ENCODE measurements around the gene IQGAP2.
"Not testable (repeated sequence)": the region's sequence is repeated elsewhere in the genome, so short reads cannot be mapped to it uniquely, and the experiment has no call there.

The IQGAP2 gene

DNA sequence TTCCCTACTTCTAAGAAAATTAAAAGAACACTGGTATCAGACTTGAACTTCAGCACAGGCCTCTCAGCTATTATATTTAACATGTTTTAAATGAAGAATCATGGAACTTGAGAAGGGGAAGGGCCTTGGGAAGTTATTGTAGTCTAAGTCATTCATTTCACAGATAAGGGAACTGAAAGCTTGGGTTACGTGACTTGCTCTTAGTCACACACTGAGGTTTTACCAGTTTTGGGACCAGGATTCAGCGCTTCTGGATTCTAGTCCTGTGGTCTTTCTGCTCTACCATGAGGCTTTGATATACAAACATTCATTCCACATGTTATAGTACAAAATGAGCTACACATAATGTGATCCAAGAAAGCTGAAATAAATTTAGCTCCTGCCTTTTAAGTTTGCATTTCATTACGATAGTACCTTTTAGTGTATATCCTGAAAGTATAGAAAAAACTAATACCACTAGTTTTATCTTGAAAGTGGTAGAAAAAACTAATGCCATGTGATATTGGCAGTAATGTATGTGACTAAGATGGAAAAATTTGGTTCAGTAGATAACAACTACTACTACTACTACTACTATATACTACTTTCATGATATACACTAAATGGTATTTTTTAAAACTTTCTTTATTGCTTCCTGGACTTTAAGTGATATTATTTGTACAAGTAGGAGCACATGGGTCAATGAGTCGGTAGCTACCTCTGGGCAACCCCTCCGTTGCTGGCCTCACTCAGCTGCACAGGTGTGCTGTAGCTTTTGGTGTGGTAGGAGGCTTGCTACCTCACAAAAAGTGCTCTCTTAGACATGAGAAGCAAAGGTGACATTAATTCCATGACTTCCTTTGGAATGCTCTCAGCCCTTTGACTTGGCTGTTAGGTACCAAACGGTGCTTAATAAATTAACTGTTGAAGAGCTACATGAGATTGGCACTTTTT, 179.4 kb downstream of the IQGAP2 start:
- no peak for TF ChIP-seq POLR2A (IDR thresholded peaks at IDR 0.05; ENCODE audit: low read depth, low read length)
- no peak for DNase-seq (ENCODE audit: insufficient read length, low spot score)
- FAIRE-seq: no peak

GRCh38 chr5:76583163-76584047, 180.3 kb downstream of the IQGAP2 start:
- DNase-seq (ENCODE audit: insufficient read length, low spot score) (no peak), FAIRE-seq (no peak)
- TF ChIP-seq POLR2A (IDR thresholded peaks at IDR 0.05; ENCODE audit: low read depth, low read length): no peak

GRCh38 chr5:76585783-76586217, 182.7 kb downstream of the IQGAP2 start:
- FAIRE-seq: no peak
- no peak for DNase-seq (ENCODE audit: insufficient read length, low spot score)
- no peak for TF ChIP-seq POLR2A (IDR thresholded peaks at IDR 0.05; ENCODE audit: low read depth, low read length)

- no peak for FAIRE-seq
- no peak for DNase-seq (ENCODE audit: insufficient read length, low spot score)
- no peak for TF ChIP-seq POLR2A (IDR thresholded peaks at IDR 0.05; ENCODE audit: low read depth, low read length)
These were observed 183.4 kb downstream of the IQGAP2 start for GRCh38 chr5:76586531-76586930.

DNA sequence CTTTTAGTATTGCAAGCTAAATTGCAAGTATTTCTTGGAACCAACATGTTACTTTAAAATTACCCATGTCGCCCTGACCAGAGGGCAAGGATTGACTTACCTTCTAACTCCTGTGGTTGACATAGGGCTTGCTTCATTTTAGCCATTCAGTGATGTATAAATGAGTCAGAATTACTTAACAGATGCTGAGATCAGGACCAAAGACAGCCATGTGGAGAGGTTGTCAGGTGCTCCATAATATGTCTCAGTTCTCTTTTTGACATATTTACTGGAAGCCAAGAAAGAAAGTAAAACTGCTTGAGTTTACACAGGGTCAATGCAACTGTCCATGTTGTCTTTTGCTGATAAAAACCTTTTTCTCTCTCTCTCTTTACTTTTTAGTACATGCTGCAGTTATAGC, 186.9 kb downstream of the IQGAP2 start:
- no peak for TF ChIP-seq POLR2A (IDR thresholded peaks at IDR 0.05; ENCODE audit: low read depth, low read length)
- DNase-seq (ENCODE audit: insufficient read length, low spot score) (no peak), FAIRE-seq (no peak)

DNA sequence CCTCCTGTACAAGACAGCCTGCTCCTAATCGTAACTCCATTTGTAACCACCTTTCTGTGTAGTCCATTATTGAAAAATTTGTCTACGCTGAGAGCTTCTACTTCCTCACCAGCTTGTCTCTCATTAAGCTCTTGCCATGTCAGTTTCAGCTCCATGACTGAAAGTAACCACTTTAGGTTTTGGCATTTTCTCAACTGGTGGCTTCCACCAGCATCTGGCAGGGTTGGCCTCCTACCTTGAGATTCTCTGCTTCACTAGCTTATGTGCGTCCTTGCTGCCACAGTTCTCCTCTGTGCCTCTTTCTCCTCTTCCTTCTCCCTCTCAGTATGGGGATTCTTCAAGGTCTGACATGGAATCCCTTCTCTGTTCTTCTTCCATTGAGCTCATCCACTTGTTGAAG, 188.3 kb downstream of the IQGAP2 start:
- no peak for FAIRE-seq
- no peak for DNase-seq (ENCODE audit: insufficient read length, low spot score)

DNA sequence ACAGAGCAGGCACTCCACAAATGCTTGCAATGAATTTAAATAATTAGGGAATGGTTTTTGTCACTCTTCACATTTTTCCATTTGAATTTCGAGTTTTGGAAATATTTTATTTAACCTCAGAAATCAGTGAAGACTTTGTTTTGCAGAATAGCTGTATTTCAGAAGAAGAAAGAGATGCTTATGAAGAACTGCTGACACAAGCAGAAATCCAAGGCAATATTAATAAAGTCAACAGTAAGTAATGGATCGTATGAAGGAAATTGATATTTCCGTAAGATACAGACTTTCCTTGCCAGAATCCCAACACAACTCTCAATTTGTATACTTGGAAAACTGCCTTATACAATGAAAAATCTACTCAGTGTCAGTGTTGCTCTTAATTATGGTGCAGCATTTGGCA, 189.6 kb downstream of the IQGAP2 start:
- FAIRE-seq (no peak), DNase-seq (ENCODE audit: insufficient read length, low spot score) (no peak)
- TF ChIP-seq POLR2A (IDR thresholded peaks at IDR 0.05; ENCODE audit: low read depth, low read length): no peak

More for the DNA sequence above, 188.3 kb downstream of the IQGAP2 start:
- TF ChIP-seq POLR2A (IDR thresholded peaks at IDR 0.05; ENCODE audit: low read depth, low read length): no peak

GRCh38 chr5:76594107-76594506, 191.0 kb downstream of the IQGAP2 start:
- TF ChIP-seq POLR2A (IDR thresholded peaks at IDR 0.05; ENCODE audit: low read depth, low read length): no peak
- DNase-seq (ENCODE audit: insufficient read length, low spot score): no peak
- no peak for FAIRE-seq

GRCh38 chr5:76595755-76596481, 192.8 kb downstream of the IQGAP2 start:
- no peak for TF ChIP-seq POLR2A (IDR thresholded peaks at IDR 0.05; ENCODE audit: low read depth, low read length)
- FAIRE-seq (no peak), DNase-seq (ENCODE audit: insufficient read length, low spot score) (no peak)

GRCh38 chr5:76598531-76598930, 195.4 kb downstream of the IQGAP2 start:
- DNase-seq (ENCODE audit: insufficient read length, low spot score): no peak
- no peak for FAIRE-seq
- no peak for TF ChIP-seq POLR2A (IDR thresholded peaks at IDR 0.05; ENCODE audit: low read depth, low read length)

DNA sequence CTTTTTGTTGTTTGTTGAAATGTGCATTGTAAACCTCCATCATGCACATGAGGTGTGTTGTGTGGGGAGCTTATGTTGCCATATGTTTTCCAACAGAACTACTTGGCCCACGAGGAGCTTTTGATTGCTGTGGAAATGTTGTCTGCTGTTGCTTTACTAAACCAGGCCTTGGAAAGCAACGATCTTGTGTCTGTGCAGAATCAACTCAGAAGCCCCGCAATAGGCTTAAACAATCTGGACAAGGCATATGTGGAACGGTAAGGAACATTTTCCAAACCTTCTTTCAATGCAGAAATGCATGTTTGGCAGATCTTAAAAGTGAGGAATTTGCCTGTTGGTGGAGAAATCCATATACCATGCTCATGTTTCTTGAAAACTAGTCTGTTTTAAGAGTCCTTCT, 197.6 kb downstream of the IQGAP2 start:
- FAIRE-seq (no peak), DNase-seq (ENCODE audit: insufficient read length, low spot score) (no peak)
- no peak for TF ChIP-seq POLR2A (IDR thresholded peaks at IDR 0.05; ENCODE audit: low read depth, low read length)

- no peak for TF ChIP-seq POLR2A (IDR thresholded peaks at IDR 0.05; ENCODE audit: low read depth, low read length)
- peak; percentile 82 for FAIRE-seq
- DNase-seq (ENCODE audit: insufficient read length, low spot score): no peak
These were observed 198.4 kb downstream of the IQGAP2 start for GRCh38 chr5:76601470-76601869.

- FAIRE-seq (no peak), DNase-seq (ENCODE audit: insufficient read length, low spot score) (no peak)
- no peak for TF ChIP-seq POLR2A (IDR thresholded peaks at IDR 0.05; ENCODE audit: low read depth, low read length)
These were observed 199.1 kb downstream of the IQGAP2 start for GRCh38 chr5:76602094-76602726.

DNA sequence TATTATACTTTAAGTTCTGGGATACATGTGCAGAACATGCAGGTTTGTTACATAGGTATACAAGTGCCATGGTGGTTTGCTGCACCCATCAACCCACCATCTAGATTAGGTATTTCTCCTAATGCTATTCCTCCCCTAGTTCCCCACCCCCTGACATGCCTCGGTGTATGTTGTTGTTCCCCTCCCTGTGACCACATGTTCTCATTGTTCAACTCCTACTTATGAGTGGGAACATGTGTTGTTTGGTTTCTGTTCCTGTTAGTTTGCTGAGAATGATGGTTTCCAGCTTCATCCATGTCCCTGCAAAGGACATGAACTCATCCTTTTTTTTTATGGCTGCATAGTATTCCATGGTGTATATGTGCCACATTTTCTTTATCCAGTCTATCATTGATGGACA, 200.9 kb downstream of the IQGAP2 start:
- not testable (repeated sequence) for FAIRE-seq; DNase-seq (ENCODE audit: insufficient read length, low spot score)

All from H54 (cell line).